Body of pancreas (tissue), 2 donors: ENCODE results near the gene CYP2A7. TPM values are rescaled to one million over a fixed set of nuclear protein-coding genes. Genes with fewer than 3 reads are reported as not detected.

Source experiments
- total RNA-seq, 2 donors: library from RNA; depleted of rRNA; stranded (reverse); fragments of >200 nt; gene quantifications; one replicate each; pipeline ENCODE4 v1.1.0, GENCODE V29; 2016

CYP2A7 gene
- total RNA-seq, 2 donors from 2014 or later = not detected

Other genes with a start within 250 kb of the CYP2A7 start
- 10 to 100 TPM in 1 of 2 donors, 1 to 10 TPM in 1; 9.1 to 73.5 TPM for gene NUMBL, start 191.6 kb downstream of the CYP2A7 start, total RNA-seq
- 10 to 100 TPM; 29.8 to 31.3 TPM for gene COQ8B, start 165.3 kb downstream of the CYP2A7 start, total RNA-seq
- 10 to 100 TPM; 14.0 to 27.7 TPM for gene ITPKC, start 165.1 kb downstream of the CYP2A7 start, total RNA-seq
- gene ACTMAP, start 131.8 kb downstream of the CYP2A7 start, total RNA-seq = 1 to 10 TPM; 3.0 to 4.2 TPM
- gene SNRPA, start 131.0 kb downstream of the CYP2A7 start, total RNA-seq = 10 to 100 TPM; 18.7 to 42.2 TPM
- 1 to 10 TPM in 1 of 2 donors, not detected in 1; 5.9 TPM for gene MIA, start 106.7 kb downstream of the CYP2A7 start, total RNA-seq
- 10 to 100 TPM; 20.4 to 23.3 TPM for gene RAB4B, start 104.0 kb downstream of the CYP2A7 start, total RNA-seq
- 10 to 100 TPM; 50.8 to 51.4 TPM for gene EGLN2, start 83.0 kb downstream of the CYP2A7 start, total RNA-seq
- gene CYP2A6, start 31.8 kb downstream of the CYP2A7 start, total RNA-seq = not detected
- not detected for gene CYP2B6, start 109.1 kb upstream of the CYP2A7 start, total RNA-seq
- not detected for gene CYP2A13, start 206.2 kb upstream of the CYP2A7 start, total RNA-seq
- gene CYP2F1, start 232.2 kb upstream of the CYP2A7 start, total RNA-seq = not detected